HPDE6-E6E7 (cell line): Measurements from ENCODE around the gene DOK7.

Experiments
- DNase-seq: peaks from one replicate; pipeline ENCODE4 v3.0.0; 2011; ENCODE audit warnings: missing footprints; ENCODE audit errors: extremely low spot score

The DOK7 gene

DNA sequence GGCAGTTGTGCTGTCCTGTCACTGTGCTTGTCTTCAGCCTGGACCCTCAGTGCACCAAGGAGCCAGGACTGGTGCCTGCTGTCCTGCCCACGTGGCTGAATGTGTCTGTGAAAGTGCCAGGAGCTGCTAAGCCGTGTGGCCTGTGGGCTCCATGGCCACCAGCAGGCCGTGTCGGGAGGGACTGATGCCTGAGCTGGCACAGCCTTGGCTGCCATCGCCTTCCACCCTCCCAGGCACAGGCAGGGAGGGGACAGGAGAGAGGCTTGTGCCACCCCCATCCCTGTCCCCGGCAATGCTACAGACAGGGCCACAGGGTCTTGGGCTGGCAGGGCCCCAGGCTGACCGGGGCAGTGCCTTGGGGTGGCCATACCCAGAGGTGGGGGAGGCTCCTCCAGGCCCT lies 24.8 kb downstream of the DOK7 start:
- no peak for DNase-seq

- DNase-seq, result no peak
Observed at GRCh38 chr4:3488820-3489219, 25.7 kb downstream of the DOK7 start.

DNA sequence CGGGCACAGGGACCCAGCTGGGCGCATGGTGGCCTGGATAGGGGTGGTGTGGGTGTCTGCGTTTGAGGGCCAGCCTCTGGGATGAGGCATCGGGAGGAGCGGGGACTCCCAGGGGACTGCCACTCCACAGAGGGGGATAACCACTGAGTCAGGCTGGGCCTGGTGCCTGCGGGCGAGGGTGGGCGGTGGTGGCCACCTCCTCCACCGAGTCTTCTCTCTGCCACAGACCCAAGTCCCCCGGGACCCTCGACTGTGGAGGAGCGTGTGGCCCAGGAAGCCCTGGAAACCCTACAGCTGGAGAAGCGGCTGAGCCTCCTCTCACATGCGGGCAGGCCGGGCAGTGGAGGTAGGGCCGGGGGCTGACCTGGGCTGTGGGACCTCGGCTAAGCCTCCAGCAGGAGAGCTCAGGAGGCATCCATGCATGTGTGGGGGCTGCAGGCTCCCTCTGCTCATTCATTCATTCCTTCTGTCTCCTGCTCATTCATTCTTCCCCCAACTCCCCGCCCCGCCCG lies 26.4 kb downstream of the DOK7 start:
- no peak for DNase-seq

DNA sequence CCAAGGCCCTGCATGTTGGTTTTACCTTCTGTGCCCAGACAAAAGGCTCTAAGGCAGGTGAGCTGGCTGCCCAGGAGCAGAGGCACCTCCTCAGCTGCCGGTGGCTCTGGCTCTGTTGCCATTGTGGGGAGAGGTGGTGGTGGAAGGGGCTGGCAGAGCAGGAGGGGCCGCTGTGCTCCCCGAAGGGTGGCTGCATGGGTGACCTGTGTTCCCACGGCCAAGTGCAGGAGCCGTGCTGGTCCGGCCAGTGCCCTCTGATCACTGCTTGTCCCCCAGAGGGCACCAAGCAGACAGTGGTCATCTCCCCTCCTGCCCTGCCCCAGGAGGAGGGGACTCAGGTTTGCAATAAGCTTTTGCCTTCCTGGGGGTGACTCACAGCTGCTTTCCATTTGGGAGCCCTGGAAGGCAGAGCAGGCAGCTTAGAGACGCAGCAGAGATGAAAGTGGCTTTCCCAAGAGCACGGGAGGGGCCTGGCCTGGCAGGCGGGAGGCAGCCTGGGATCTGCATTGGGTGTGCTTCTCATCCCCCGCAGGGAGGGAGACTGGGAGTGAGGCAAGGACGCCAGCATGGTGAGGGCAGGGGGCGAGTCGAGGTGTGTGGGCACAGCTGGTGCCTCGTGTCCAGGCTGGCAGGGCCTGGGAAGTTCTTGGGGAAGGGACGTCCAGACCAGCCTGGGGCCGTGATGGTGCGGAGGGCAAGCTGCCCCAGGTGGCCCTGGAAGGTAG lies 28.7 kb downstream of the DOK7 start:
- DNase-seq, result no peak

GRCh38 chr4:3492741-3493719 lies 29.9 kb downstream of the DOK7 start:
- DNase-seq, result no peak

GRCh38 chr4:3493720-3494461 lies 30.8 kb downstream of the DOK7 start:
- DNase-seq, result no peak

DNA sequence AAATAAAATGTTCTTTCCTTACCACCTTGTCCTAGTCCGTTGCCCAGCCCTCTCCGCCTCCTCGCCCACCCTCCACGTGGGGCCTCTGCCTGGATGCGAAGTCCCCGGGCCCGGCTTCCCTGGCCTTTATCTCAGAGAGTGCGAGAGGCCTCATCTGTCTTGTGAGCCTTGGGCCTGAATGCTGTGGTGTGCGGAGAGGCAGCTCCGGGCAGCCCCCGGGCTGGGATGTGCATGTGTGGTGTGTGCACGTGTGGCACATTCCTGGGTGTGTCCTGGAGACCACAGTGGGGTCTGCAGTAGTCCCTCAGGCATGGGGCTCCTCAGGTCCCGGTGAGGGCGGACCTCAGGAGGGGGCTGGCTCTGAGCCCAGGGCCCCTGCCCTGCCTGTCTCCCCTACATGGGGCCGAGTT lies 31.4 kb downstream of the DOK7 start:
- no peak for DNase-seq

DNA sequence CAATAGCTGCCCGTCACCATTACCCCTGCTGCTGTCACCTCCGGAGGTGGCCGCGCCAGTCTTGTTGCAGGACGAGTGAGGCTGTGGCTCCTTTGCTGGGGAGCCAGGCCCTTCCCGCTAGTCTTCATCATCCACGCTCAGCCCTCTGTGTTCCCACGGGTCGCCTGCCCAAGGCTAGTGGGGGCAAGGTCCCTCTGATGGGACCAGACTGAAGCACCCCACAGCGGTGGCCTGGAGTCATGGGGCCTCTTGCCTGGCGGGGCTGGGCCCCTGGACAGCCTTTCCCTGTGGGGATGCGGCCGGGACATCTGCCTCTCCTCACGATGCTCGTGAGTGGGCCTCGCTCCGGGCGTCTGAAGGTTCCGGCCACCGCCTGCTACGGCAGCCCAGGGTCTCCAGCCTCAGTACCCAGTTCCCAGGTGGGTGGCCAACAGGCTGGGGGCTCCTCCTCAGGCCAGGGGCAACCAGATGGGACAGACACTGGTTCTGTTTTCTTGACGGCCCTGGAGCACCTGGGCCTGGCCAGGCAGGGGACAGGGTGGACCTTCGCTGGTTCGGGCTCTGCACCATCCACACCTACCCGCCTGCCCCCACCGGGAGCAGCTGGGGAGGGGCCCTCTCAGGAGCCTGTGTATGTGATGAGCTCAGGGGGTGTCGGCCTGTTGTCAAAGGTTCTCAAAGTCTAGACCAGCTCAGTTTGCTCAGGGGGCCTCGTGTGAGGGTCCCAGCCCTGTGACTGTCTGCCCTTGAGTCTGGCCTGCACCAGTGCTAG lies 32.3 kb downstream of the DOK7 start:
- no peak for DNase-seq

DNA sequence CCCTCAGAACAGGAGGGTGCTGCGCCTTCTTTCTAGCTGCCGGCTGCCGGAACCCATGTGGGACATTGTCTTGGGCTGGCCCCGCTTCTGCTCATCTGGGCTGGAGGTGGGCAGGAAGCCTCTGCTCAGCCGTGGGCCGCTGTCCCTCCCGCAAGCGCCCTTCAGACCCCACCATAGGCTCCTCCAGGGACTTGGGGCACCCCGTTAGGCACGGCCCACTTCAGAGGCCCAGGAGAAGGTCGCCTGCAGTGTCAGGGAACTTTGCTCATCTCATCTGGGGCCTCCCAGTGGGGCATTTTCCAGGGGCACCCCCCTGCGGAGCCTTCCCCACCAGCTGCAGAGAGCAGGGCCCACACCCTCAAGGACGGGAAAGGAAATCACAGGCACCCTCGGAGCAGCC lies 32.9 kb downstream of the DOK7 start:
- no peak for DNase-seq

DNA sequence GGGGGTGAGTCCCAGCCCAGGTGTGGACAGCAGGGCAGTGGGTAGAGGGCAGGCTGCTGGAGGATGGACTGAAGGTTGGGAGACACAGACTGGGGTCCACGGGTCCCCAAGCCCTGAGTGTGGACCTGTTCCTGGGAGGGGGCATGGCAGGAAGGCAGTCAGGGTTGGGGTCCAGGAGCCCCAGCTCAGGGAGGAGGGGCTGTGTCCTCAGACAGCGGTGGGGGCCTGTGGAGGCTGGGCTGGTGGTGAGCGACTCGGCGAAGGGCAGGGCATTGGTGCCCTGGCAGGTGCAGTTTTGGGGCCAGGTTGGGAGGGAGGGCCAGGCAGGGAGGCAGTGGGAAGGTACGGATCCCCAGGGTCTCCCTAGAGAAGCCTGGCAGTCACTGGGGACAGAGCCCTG lies 34.0 kb downstream of the DOK7 start:
- DNase-seq, result no peak

DNA sequence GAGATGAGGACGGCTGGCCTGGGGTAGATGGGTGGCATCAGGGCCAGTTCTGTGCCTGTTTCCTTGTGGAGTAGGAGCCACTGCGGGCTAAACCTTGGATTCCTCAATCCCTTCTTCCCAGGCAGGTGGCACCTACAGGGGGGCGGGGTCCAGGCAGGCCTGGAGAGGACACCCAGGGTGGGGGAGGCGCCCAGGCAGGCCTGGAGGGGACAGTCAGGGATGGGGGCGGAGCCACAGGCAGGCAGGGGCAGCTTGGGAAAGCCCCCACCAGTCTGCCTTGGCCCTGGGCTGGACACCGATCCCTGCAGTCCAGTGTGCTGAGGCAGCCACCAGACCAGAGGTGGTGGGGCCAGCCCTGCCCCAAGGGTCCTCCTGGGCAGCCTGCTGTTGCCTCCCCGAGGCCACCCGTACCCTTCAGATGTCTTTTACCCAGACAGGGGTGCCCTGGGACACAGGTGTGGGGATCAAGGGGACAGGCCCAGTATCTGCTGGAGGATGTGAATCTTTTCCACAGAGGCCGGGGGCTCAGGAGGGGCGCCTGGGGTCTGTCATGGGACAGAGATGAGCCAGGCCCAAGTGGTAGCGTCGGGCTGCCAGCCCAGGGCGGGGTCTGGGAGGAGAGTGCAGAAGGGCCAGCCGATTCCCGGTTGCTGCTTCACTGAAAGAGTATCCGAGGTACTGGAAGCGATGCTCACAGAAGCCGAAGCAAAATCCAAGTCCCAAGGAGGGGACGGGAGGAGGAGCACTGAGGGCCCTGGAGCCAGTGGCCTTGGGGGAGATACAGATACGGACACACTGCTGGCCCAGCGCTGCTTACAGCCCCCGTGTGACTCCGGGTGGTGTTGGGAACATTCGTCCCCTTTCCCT lies 34.6 kb downstream of the DOK7 start:
- no peak for DNase-seq

DNA sequence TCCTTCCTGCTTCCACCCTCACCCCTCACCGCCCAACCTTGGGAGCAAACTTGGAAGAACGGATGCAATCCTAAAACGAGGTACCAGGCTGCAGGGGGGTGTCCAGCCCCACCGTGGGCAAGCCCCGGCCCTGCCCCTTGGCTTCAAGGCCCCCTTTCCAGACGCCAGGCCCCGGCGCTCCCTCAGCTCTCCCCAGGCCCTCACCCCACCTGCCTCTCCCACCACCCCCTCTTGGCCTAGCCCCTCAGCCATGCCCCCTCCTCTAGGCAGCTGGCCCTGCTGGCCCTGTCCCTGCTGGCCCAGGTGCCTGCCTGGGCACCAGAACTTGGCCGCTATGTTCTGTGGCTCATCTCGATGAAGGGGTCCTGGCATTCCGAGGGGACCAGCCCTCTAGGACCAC lies 35.3 kb downstream of the DOK7 start:
- no peak for DNase-seq

- no peak for DNase-seq
Observed at GRCh38 chr4:3498901-3499510, 35.9 kb downstream of the DOK7 start.

GRCh38 chr4:3499710-3500109 lies 36.6 kb downstream of the DOK7 start:
- DNase-seq, result no peak

- DNase-seq, result no peak
Observed at GRCh38 chr4:3500111-3500510, 37.0 kb downstream of the DOK7 start.

DNA sequence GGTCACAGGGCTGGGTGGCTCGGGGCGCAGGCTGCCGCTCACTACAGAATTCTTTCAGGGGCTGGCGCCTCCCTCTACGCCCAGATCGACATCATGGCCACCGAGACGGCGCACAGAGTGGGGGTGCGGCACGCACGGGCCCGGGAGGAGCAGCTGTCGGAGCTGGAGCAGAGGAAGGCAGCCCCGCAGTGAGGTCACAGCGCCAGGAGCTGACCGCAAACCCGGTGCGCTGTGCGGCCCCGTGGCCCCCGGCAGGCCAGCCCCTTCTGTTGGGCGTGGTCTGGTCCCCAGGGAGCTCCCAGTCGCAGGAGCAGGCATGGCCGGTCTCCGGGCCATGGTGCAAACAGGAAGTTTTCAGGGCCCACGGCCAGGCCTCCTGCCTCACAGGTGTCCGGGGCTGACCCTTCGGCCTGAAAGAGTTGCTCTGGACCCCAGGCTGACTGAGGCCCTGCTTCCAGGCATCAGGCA lies 37.6 kb downstream of the DOK7 start:
- no peak for DNase-seq

DNA sequence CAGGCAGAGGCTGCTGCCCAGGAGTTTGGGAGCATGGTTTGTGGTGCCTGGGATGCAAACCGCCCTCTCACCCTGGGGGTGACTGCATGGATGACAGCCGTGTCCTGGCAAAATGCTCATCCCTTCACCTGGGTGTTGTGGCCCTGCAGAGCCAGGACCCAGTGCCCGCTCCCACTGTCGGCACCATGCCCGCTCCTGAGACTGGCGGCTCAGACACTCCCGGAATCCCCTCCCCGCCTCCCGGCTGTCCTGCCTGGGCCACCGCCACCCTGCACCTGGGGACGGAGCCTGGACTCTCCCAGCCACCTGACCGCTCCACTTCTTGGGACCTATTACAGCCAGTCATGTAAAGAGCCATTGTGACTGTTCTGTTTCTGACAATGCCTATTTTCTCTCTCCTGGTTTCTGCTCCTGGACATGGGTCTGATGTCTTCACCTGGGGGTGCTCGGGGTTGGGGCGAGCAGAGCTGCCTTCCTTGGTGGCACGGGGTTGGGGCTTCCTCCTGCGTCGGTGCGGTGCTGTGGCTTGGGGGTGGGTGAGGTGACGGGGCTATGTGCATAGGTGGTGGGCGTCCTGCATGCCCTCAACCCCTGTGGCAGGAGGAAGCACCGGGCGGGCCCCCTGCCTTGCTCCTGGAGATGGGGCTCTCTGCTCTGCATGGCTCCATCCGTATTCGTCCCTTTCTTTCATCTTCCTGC lies 38.2 kb downstream of the DOK7 start:
- no peak for DNase-seq

DNA sequence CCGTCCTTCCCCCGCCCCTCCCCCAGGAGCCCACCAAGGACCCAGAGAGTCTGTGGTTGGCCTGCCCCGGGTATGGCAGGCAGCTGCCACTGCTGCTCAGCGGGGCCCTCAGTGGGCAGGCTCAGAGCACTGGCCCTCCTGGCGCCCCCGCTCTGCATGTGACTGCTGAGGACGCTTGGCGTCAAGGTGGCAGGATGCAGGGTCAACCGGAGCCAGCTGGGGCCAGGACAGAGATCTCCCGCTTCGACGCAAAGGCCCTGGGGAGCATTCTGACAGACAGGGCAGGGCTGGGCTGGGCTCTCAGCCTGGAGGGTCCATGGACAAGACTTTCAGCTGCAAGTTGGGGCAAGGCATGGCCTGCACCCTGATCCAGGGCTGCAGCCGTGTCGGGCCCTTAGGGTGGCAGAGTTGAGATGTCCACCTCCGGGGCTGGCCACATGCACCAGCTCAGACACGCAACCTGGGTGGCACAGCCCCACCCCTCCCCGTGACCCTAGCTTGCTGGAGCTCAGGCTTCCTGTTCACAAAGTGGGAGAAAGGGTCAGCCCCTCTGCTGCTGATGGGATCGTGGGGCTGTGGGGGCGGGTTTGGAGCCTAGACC lies 38.8 kb downstream of the DOK7 start:
- no peak for DNase-seq
